ENCODE results near the gene SGCD.

SGCD gene

DNA sequence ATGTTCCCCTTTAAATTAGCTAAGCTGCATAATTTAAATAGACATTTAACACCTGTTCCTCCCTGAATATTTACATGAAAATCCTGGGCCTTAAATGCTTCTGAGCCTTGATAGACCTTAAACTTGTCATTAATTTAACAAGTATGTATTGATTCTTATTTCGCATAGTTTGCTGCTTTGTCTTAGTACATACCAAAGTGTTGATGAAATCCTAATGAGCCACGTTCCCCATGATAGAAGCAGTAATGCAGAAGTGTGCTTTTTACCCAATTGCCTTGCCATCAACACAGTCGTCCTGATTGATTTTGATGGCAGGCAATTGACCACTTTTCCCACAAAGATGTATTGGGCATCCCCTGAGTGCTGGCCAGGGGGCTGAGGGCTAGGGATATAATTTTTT, 213.5 kb downstream of the SGCD start:
- TF ChIP-seq EZH2 (IDR thresholded peaks at IDR 0.05) = no peak
- TF ChIP-seq POLR2AphosphoS5 (IDR thresholded peaks at IDR 0.05; ENCODE audit: borderline replicate concordance, low read depth, low read length) = no peak
- TF ChIP-seq FOXP2 (optimal IDR thresholded peaks at IDR 0.05; ENCODE audit: control extremely low read depth, extremely low read length, insufficient read depth) = no peak
- no peak for DNase-seq (ENCODE audit: low read depth, low spot score)

GRCh38 chr5:156541582-156541981, 214.6 kb downstream of the SGCD start:
- no peak overlapping the region for H3K9ac ChIP-seq (ENCODE audit: insufficient read length)
- H3K36me3 ChIP-seq (ENCODE audit: insufficient read depth, low read length) = no peaks in the 10 kb centered on the region
- no peak for TF ChIP-seq FOXP2 (optimal IDR thresholded peaks at IDR 0.05; ENCODE audit: control extremely low read depth, extremely low read length, insufficient read depth)
- no peak for TF ChIP-seq POLR2AphosphoS5 (IDR thresholded peaks at IDR 0.05; ENCODE audit: borderline replicate concordance, low read depth, low read length)
- TF ChIP-seq EZH2 (IDR thresholded peaks at IDR 0.05) = no peak
- no peak overlapping the region for H3K27ac ChIP-seq
- H3K4me3 ChIP-seq = no peak overlapping the region
- no peak for DNase-seq (ENCODE audit: low read depth, low spot score)
- no peaks in the 10 kb centered on the region for H3K9me3 ChIP-seq (ENCODE audit: low read depth, low read length)

More for the DNA sequence above, 213.5 kb downstream of the SGCD start:
- H3K4me3 ChIP-seq = no peak overlapping the region
- H3K9me3 ChIP-seq (ENCODE audit: low read depth, low read length) = no peaks in the 10 kb centered on the region
- H3K36me3 ChIP-seq (ENCODE audit: insufficient read depth, low read length) = no peaks in the 10 kb centered on the region
- H3K9ac ChIP-seq (ENCODE audit: insufficient read length) = no peak overlapping the region
- H3K27ac ChIP-seq = no peak overlapping the region

DNA sequence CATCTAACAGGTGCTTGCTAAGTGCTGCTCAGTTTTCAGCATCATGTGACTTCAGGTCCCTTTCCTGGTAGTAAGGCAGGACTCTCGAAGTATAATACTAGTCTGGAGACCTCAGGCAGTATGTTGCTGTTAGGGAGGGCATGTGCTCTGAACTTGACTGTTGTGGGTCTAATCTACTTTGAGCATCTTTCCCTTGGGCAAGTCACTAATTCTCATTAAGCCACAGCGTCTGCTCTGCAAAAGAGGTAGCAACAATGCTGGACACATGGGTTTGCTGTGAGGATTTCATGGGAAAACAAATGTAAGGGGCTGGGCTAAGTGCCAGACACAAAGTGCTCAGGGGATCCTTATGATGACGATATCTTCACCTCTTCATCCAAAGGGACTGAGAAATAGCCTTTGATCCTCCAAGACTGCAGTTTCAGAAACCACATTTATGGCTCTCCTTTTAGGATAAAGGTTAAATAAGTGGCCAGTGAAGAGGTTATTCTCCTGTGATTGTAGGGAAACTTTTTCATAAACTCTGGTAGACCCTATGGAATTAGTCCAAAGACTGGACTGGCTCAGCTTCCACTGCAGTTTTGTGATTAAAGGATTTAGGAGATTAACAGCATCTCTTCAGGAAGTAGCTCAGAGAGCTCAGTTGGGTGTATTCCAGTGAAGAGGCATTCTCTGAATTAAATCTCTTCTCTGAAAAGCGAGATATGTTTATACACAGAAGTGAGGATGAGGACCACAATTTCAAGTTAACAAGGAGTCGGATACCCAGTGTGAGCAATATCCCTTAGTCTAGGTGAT, 216.6 kb downstream of the SGCD start:
- no peak overlapping the region for H3K4me3 ChIP-seq

GRCh38 chr5:156552855-156553358, 225.9 kb downstream of the SGCD start:
- Histone ChIP-seq H3K27ac (no peak overlapping the region), H3K9ac (ENCODE audit: insufficient read length) (no peak overlapping the region), H3K4me3 (no peak overlapping the region), H3K9me3 (ENCODE audit: low read depth, low read length) (no peaks in the 10 kb centered on the region), H3K36me3 (ENCODE audit: insufficient read depth, low read length) (no peaks in the 10 kb centered on the region)
- DNase-seq (ENCODE audit: low read depth, low spot score) = no peak
- TF ChIP-seq FOXP2 (optimal IDR thresholded peaks at IDR 0.05; ENCODE audit: control extremely low read depth, extremely low read length, insufficient read depth) = no peak
- no peak for TF ChIP-seq POLR2AphosphoS5 (IDR thresholded peaks at IDR 0.05; ENCODE audit: borderline replicate concordance, low read depth, low read length)
- TF ChIP-seq EZH2 (IDR thresholded peaks at IDR 0.05) = no peak

More for the DNA sequence above, 216.6 kb downstream of the SGCD start:
- Histone ChIP-seq H3K9me3 (ENCODE audit: low read depth, low read length) (no peaks in the 10 kb centered on the region), H3K27ac (no peak overlapping the region), H3K9ac (ENCODE audit: insufficient read length) (no peak overlapping the region), H3K36me3 (ENCODE audit: insufficient read depth, low read length) (no peaks in the 10 kb centered on the region)
- DNase-seq (ENCODE audit: low read depth, low spot score) = no peak
- no peak for TF ChIP-seq FOXP2 (optimal IDR thresholded peaks at IDR 0.05; ENCODE audit: control extremely low read depth, extremely low read length, insufficient read depth)
- no peak for TF ChIP-seq EZH2 (IDR thresholded peaks at IDR 0.05)
- TF ChIP-seq POLR2AphosphoS5 (IDR thresholded peaks at IDR 0.05; ENCODE audit: borderline replicate concordance, low read depth, low read length) = no peak

DNA sequence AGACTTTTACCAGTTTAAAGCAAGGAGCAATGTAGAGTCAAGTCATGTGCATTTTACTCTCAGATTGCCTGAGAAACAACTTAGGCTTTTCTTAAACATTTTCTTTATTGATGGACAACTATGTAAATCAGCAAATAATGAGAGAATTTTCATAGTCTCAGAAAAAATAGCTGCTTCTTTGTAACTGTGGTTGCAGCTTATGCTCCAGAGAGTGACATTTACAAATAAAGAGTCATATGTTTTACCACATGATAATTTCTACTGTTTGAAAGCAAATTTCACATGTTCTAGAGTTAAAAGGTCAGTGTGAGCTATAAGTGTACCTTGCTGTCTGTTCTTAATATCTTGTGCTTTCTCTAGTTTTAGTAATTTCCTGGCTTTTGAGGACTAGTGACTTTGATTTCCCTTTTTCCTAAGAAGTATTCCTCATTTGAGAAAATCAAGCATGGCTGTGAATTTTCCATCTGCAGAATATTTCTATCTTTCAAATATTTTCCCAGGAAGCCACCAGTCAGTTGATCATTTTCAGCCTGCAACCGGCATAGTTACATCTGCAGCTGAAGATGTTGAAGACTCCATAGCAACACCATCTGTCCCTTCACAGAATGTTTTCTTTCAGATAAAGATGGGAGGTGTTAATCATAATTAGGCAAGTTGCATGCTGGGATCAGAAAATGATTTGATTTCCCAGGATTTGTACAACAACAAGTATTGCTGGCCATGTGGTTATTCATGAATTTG, 229.9 kb downstream of the SGCD start:
- DNase-seq (ENCODE audit: low read depth, low spot score) = no peak
- H3K9me3 ChIP-seq (ENCODE audit: low read depth, low read length) = no peaks in the 10 kb centered on the region

GRCh38 chr5:156560002-156560401, 233.0 kb downstream of the SGCD start:
- no peak overlapping the region for H3K4me3 ChIP-seq
- no peak overlapping the region for H3K27ac ChIP-seq
- H3K9me3 ChIP-seq (ENCODE audit: low read depth, low read length) = no peaks in the 10 kb centered on the region
- DNase-seq (ENCODE audit: low read depth, low spot score) = no peak
- no peak for TF ChIP-seq POLR2AphosphoS5 (IDR thresholded peaks at IDR 0.05; ENCODE audit: borderline replicate concordance, low read depth, low read length)
- TF ChIP-seq EZH2 (IDR thresholded peaks at IDR 0.05) = no peak
- TF ChIP-seq FOXP2 (optimal IDR thresholded peaks at IDR 0.05; ENCODE audit: control extremely low read depth, extremely low read length, insufficient read depth) = no peak
- no peak overlapping the region for H3K9ac ChIP-seq (ENCODE audit: insufficient read length)
- no peaks in the 10 kb centered on the region for H3K36me3 ChIP-seq (ENCODE audit: insufficient read depth, low read length)

More for the DNA sequence above, 229.9 kb downstream of the SGCD start:
- Histone ChIP-seq H3K9ac (ENCODE audit: insufficient read length) (no peak overlapping the region), H3K27ac (no peak overlapping the region), H3K36me3 (ENCODE audit: insufficient read depth, low read length) (no peaks in the 10 kb centered on the region), H3K4me3 (no peak overlapping the region)
- TF ChIP-seq EZH2 (IDR thresholded peaks at IDR 0.05) (no peak), FOXP2 (optimal IDR thresholded peaks at IDR 0.05; ENCODE audit: control extremely low read depth, extremely low read length, insufficient read depth) (no peak), POLR2AphosphoS5 (IDR thresholded peaks at IDR 0.05; ENCODE audit: borderline replicate concordance, low read depth, low read length) (no peak)

DNA sequence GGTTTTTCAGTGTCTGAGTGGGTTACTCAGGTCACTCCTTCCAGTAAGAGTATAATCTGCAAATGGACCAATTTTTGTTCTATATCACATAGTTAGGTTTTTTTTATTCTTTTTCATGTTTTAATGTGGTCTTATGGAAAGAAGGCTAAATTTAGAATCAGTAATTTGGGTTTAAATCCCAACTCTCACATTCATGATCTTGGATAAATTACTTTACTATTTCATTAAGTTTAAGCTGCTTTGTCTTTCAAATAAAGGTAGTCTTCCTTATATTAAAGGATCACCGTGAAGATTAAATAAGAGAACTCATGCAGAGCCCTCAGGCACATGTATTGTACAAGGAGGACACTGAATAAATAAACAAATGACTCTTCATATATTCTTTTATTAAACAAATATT, 234.7 kb downstream of the SGCD start:
- TF ChIP-seq FOXP2 (optimal IDR thresholded peaks at IDR 0.05; ENCODE audit: control extremely low read depth, extremely low read length, insufficient read depth) (no peak), POLR2AphosphoS5 (IDR thresholded peaks at IDR 0.05; ENCODE audit: borderline replicate concordance, low read depth, low read length) (no peak), EZH2 (IDR thresholded peaks at IDR 0.05) (no peak)
- no peaks in the 10 kb centered on the region for H3K9me3 ChIP-seq (ENCODE audit: low read depth, low read length)
- H3K36me3 ChIP-seq (ENCODE audit: insufficient read depth, low read length) = no peaks in the 10 kb centered on the region
- no peak overlapping the region for H3K4me3 ChIP-seq
- no peak for DNase-seq (ENCODE audit: low read depth, low spot score)
- no peak overlapping the region for H3K27ac ChIP-seq
- H3K9ac ChIP-seq (ENCODE audit: insufficient read length) = no peak overlapping the region

DNA sequence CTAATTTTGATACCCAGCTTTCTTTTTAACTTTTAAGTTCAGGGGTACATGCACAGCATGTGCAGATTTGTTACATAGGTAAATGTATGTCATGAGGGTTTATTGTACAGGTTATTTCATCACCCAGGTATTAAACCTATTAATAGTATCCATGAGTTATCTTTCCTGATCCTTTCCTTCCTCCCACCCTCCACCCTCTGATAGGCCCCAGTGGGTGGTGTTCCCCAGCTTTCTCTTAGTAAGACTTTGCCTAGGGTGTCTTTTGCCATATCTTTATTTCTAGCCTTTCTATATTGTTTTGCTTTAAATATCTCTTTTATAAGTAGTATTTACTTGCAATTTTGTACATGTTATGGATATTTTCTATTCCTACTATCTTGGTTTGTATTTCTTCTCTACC, 243.7 kb downstream of the SGCD start:
- Histone ChIP-seq H3K9me3 (ENCODE audit: low read depth, low read length) (no peaks in the 10 kb centered on the region), H3K27ac (no peak overlapping the region), H3K9ac (ENCODE audit: insufficient read length) (no peak overlapping the region), H3K36me3 (ENCODE audit: insufficient read depth, low read length) (no peaks in the 10 kb centered on the region), H3K4me3 (no peak overlapping the region)
- TF ChIP-seq POLR2AphosphoS5 (IDR thresholded peaks at IDR 0.05; ENCODE audit: borderline replicate concordance, low read depth, low read length) (no peak), EZH2 (IDR thresholded peaks at IDR 0.05) (no peak), FOXP2 (optimal IDR thresholded peaks at IDR 0.05; ENCODE audit: control extremely low read depth, extremely low read length, insufficient read depth) (no peak)
- DNase-seq (ENCODE audit: low read depth, low spot score) = no peak
